Retinal pigment epithelial cell (primary cell): ENCODE measurements around the gene CDHR1.
A peak's percentile ranks its signal among the peaks of the same experiment; 100 is the strongest.

Source experiments
- DNase-seq: peaks from one replicate; pipeline ENCODE4 v3.0.0-alpha.2; 2010; ENCODE audit warnings: low read depth
- H3K4me3 ChIP-seq: 2 replicates; pipeline ENCODE4 v1.5.1; 2011; ENCODE audit warnings: mild to moderate bottlenecking, low read length, control low read depth, moderate library complexity
- TF ChIP-seq, protein P1 (sequence below): conservative IDR thresholded peaks from 2 replicates; pipeline ENCODE4 v1.5.1; 2011; ENCODE audit warnings: low read depth, low read length, control low read depth, inconsistent platforms

CDHR1 gene

DNA sequence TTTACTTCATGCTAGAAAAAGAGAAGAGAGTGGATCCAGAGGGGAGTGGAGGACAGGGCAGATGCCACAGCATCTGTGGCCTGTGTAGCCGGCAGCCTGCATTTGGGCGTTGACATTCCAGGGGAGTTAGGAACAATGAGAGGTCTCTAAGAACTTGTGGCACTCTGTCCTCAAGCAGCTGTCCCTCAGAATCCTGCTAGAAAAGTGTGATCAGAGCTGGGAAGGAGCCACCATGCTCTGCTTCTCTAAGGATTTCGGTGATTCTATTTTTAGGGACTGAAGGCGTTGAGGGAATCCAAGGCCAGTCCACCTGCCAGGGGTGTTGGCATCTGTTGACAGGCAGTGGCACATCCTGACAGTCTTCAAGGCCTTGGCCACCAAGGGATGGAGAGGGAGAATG is 23.4 kb downstream of the CDHR1 start:
- TF ChIP-seq, protein P1, sequence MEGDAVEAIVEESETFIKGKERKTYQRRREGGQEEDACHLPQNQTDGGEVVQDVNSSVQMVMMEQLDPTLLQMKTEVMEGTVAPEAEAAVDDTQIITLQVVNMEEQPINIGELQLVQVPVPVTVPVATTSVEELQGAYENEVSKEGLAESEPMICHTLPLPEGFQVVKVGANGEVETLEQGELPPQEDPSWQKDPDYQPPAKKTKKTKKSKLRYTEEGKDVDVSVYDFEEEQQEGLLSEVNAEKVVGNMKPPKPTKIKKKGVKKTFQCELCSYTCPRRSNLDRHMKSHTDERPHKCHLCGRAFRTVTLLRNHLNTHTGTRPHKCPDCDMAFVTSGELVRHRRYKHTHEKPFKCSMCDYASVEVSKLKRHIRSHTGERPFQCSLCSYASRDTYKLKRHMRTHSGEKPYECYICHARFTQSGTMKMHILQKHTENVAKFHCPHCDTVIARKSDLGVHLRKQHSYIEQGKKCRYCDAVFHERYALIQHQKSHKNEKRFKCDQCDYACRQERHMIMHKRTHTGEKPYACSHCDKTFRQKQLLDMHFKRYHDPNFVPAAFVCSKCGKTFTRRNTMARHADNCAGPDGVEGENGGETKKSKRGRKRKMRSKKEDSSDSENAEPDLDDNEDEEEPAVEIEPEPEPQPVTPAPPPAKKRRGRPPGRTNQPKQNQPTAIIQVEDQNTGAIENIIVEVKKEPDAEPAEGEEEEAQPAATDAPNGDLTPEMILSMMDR = no peak
- DNase-seq = no peak
- H3K4me3 ChIP-seq = no peak overlapping the region

DNA sequence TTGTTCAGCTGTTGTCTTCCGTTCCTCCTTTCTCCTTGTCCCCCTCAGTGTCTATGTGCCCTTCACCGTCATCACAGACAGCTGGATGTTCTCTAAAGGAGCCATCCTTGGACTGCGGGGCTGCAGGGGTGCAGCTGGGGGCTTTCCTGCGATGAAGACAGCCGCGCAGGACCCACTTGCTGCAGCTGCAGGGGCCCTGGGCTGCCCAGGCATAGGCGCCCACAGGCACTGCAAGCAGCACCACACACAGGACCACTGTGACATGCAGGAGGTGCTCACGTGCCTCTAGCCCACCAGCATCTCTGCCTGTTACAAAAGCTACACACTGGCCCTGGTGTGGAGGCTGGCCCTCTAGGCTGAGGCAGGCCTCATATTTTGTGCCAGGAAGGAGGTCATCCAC is 27.6 kb downstream of the CDHR1 start:
- TF ChIP-seq, protein P1 = no peak
- H3K4me3 ChIP-seq = no peak overlapping the region
- DNase-seq = no peak

DNA sequence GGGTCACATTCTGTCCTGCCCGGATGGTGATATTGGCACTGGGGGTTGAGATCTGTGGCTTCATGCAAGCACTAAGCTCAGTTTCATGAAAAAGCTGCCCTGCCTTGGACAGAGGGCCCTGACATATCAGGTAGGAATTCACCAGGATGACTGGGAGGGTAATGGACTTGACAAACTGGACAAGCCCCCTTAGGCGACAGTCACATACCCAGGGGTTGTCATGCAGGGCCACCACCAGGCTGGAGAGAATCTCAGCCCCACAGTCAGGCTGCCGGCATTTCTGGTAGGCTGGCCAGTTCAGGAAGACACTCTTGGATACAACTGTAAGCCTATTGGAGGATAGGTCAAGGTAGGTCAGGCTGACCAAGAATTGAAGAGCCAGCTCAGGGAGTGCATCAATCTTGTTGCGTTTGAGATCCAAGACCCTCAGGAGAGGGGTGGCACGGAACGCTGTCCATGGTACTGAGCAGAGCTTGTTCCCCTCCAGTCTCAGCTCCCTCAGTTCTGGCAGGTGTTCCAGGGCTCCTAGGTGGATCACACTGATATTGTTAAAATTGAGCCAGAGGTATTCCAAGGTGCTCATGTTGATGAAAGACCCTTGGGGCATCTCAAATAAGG is 30.2 kb downstream of the CDHR1 start:
- H3K4me3 ChIP-seq = no peak overlapping the region
- no peak for DNase-seq
- TF ChIP-seq, protein P1 = no peak

DNA sequence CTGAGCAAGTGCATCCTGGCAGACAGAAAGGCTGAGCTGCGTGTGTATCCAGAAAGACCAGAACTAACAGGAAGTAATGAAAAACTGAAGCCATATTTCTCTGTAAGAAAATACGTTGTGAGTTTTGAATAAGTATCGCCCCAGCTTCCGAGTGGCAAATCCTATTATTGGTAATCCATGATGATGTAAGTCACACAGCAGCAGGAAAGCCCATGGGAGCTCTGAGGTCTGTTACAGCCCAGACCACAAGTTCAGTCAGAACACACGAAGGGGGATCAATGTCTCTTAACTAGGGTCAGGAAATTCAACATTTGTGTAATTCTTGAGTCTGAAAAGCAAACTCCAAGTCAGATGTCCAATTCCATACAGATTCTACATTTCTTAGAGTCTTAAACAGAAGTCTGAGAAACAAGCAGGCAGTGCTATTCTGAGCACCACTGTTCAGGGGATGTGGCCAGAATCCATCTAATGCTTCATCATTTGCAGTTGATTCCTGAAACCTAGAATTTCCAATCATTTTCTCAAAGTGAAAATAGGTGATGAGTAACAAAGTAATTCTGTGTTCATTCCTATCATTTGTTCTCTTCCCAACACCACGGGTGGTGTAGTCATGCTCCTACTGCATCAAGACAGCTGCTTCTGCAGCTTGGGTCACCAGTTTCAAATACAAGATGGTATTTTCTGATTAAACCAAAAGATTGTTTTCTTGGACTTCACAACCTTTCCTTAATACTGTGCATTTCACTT is 31.3 kb downstream of the CDHR1 start, which contains the start of gene LRIT2:
Gene LRIT2 (minus strand): TSS at position 118 of the 747 bp plus-strand sequence. CDS start 24 bp downstream, at position 94.
- TF ChIP-seq, protein P1 = no peak
- DNase-seq = peak; percentile 73
- no peak within 1 kb of the TSS for H3K4me3 ChIP-seq

DNA sequence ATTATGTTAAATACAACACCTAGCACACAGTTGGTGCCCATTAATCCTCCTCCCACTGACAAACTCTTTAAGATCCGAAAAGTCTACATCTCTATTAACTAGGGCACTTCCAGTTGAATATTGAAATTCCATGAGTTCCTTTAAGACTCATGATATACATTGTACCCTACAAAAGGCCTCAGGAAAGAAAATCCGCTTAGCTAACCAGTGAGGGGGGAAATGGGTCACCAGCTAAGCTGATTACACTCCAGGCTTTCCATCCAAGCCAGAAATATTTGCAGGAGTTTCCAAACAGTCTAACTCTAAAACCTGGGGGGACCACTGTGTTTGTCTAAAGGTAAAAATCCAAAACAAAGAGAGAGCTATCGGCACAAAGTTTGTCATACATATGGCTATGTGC is 32.3 kb downstream of the CDHR1 start:
- TF ChIP-seq, protein P1 = no peak
- no peak overlapping the region for H3K4me3 ChIP-seq
- peak; percentile 65 for DNase-seq

DNA sequence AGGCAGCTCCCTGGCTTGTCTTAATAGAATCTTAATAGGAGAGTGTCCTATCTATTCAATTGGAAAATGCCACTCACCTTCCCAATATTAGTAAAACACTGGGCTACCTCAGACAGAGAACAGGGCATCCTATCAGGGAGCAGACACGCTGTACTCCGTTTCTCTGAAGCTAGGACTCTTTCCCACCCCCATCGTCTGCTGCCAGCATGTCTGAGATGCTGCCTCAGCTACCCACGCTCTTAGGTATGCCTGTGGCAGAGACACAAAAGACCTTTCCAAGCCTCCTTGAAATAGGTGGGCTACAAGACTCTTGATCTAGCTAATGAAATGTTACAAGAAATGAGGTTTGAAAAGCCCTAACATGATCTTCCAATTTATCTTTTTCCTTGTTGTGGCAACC is 33.5 kb downstream of the CDHR1 start:
- TF ChIP-seq, protein P1 = no peak
- DNase-seq = no peak
- H3K4me3 ChIP-seq = no peak overlapping the region

DNA sequence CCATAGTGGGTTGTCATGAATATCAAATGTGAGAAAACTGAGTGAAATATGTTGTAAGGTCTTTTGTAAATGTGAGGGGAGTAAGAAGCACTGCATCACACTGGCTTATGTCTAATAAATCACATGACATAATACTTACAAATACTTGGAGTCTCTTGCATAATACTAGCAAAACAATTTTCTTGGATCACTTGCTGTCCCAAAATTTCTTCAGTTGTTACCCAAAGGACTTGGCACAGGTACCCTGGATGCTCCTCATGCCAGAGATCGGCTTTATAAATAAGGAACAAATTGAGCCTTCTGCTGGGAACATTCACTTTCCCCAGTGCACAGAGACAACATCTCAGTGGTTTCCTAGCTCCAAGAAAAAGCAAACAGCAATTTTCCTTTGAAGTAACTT is 36.0 kb downstream of the CDHR1 start:
- TF ChIP-seq, protein P1 = no peak
- H3K4me3 ChIP-seq = no peak overlapping the region
- DNase-seq = no peak
